Stimulated activated CD4-positive, alpha-beta T cell treated with anti-CD3 and anti-CD28 coated beads, Interleukin-4, amount 100 ng/mL, for 4 hours (primary cell): Measurements from ENCODE around the gene MFAP3.

ENCODE experiments used
- DNase-seq, 2 experiments: peaks; one replicate each; pipeline ENCODE4 v3.0.0-alpha.2; 2020

MFAP3 gene

GRCh38 chr5:154095904-154096303 lies 57.1 kb downstream of the MFAP3 start:
- no peak for DNase-seq

DNA sequence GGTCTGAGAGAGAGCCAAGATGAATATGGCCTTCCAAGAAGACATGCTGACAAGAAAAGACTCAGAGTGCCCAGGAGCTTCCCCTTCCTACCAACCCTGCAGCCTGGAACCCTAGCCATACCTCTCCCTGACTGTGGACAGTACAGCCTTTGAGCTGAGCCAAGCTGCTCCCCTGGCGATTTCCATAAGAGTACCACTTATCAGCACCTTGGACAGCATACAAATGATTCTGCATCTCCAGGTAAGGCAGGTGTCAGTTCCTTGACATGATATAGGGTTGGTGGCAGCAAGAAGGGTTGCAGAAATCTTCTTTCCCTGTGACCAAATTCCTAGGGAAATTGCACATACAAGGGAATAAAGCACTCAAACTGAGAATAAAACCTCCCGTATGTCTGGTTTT lies 58.3 kb downstream of the MFAP3 start:
- DNase-seq, result no peak

GRCh38 chr5:154098465-154098864 lies 59.7 kb downstream of the MFAP3 start:
- no peak for DNase-seq

- DNase-seq, result no peak
Observed at GRCh38 chr5:154101184-154101583, 62.4 kb downstream of the MFAP3 start.

DNA sequence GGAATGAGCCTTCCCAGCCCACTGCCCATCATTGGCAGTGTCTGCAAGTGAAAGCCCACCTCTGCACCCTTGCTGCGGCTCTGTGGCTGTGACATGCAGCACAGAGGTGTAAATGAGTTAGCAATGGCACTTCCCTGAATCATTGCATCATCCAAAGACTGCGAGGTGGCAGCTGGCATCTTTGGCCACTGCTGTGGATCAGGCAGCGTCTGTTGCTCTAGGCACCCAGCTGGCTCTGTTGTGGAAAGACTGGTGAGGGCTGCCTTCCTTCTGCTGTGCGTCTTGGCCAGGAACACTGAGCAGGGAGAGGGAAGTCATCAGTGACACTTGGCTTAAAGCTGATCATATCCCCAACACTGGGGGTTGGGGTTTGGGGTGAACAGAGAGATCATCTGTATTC lies 64.5 kb downstream of the MFAP3 start:
- no peak for DNase-seq
